Measurements from ENCODE around the gene LGALS9. TPM values are rescaled to one million over a fixed set of nuclear protein-coding genes. Genes with fewer than 3 reads are reported as not detected.

LGALS9 gene
- polyA plus RNA-seq, 1 donor (not counting 4 experiments of a cell fraction or from before 2014, with no cell fraction given) = 0.94 TPM

GRCh38 chr17:27610304-27610677 lies 20.7 kb upstream of the LGALS9 start:
- Histone ChIP-seq H3K4me2 (ENCODE audit: control insufficient read depth, extremely low read depth, insufficient read depth, low read depth, low read length) (no peak overlapping the region), H2AFZ (ENCODE audit: control insufficient read depth, low read length) (no peak overlapping the region), H3K9me3 (ENCODE audit: control insufficient read depth, low read depth, low read length) (no peaks in the 10 kb centered on the region), H3K9me1 (ENCODE audit: control insufficient read depth, extremely low read depth, insufficient read depth, low read length) (no peaks in the 10 kb centered on the region), H4K20me1 (ENCODE audit: control insufficient read depth, extremely low read depth, insufficient read depth, low read length) (no peaks in the 10 kb centered on the region), H3K79me2 (ENCODE audit: control insufficient read depth, insufficient read depth, low read length) (no peaks in the 10 kb centered on the region), H3K4me3 (ENCODE audit: control insufficient read depth in 2 of 3, extremely low read depth in 1 of 3, insufficient read depth in 2 of 3, low read depth in 1 of 3, low read length in 3 of 3) (no peak overlapping the region), H3K9ac (ENCODE audit: control insufficient read depth, extremely low read depth, insufficient read depth, low read length) (no peak overlapping the region), H3K27me3 (ENCODE audit: control insufficient read depth, extremely low read depth, insufficient read depth, low read length) (no peaks in the 10 kb centered on the region), H3K36me3 (ENCODE audit: control insufficient read depth in 2 of 2, extremely low read depth in 1 of 2, insufficient read depth in 2 of 2, low read length in 2 of 2) (no peaks in the 10 kb centered on the region), H3K27ac (ENCODE audit: control insufficient read depth, insufficient read depth, low read length) (no peak overlapping the region), H3K4me1 (ENCODE audit: control insufficient read depth, extremely low read depth, insufficient read depth, low read length) (no peaks in the 10 kb centered on the region)
- dilution Hi-C loops (cut with MboI; ENCODE audit: extremely low pct_ligation_motif_present, low sequenced_read_pairs) = no loop called here
- FAIRE-seq (no peak), DNase-seq (ENCODE audit: low read depth, low spot score) (no peak)
- TF ChIP-seq EZH2 (IDR thresholded peaks at IDR 0.05; ENCODE audit: low read length) (no peak), CTCF (optimal IDR thresholded peaks at IDR 0.05 in 1 of 3, IDR thresholded peaks at IDR 0.05 in 1 of 3, conservative IDR thresholded peaks at IDR 0.05 in 1 of 3; ENCODE audit: extremely low read depth in 1 of 3, insufficient read depth in 2 of 3, low read length in 3 of 3) (no peak)

- Histone ChIP-seq H3K4me3 (ENCODE audit: control insufficient read depth in 2 of 3, extremely low read depth in 1 of 3, insufficient read depth in 2 of 3, low read depth in 1 of 3, low read length in 3 of 3) (no peak overlapping the region), H2AFZ (ENCODE audit: control insufficient read depth, low read length) (no peak overlapping the region), H3K4me1 (ENCODE audit: control insufficient read depth, extremely low read depth, insufficient read depth, low read length) (no peaks in the 10 kb centered on the region), H3K27me3 (ENCODE audit: control insufficient read depth, extremely low read depth, insufficient read depth, low read length) (no peaks in the 10 kb centered on the region), H3K9me3 (ENCODE audit: control insufficient read depth, low read depth, low read length) (no peaks in the 10 kb centered on the region), H3K36me3 (ENCODE audit: control insufficient read depth in 2 of 2, extremely low read depth in 1 of 2, insufficient read depth in 2 of 2, low read length in 2 of 2) (no peaks in the 10 kb centered on the region), H3K9me1 (ENCODE audit: control insufficient read depth, extremely low read depth, insufficient read depth, low read length) (no peaks in the 10 kb centered on the region), H3K27ac (ENCODE audit: control insufficient read depth, insufficient read depth, low read length) (no peak overlapping the region), H3K4me2 (ENCODE audit: control insufficient read depth, extremely low read depth, insufficient read depth, low read depth, low read length) (no peak overlapping the region), H3K9ac (ENCODE audit: control insufficient read depth, extremely low read depth, insufficient read depth, low read length) (no peak overlapping the region), H3K79me2 (ENCODE audit: control insufficient read depth, insufficient read depth, low read length) (no peaks in the 10 kb centered on the region), H4K20me1 (ENCODE audit: control insufficient read depth, extremely low read depth, insufficient read depth, low read length) (no peaks in the 10 kb centered on the region)
- no peak for TF ChIP-seq CTCF (optimal IDR thresholded peaks at IDR 0.05 in 1 of 3, IDR thresholded peaks at IDR 0.05 in 1 of 3, conservative IDR thresholded peaks at IDR 0.05 in 1 of 3; ENCODE audit: extremely low read depth in 1 of 3, insufficient read depth in 2 of 3, low read length in 3 of 3)
- dilution Hi-C loops (cut with MboI; ENCODE audit: extremely low pct_ligation_motif_present, low sequenced_read_pairs) = no loop called here
- DNase-seq (ENCODE audit: low read depth, low spot score) (no peak), FAIRE-seq (no peak)
Observed at GRCh38 chr17:27612160-27612770, 18.7 kb upstream of the LGALS9 start.

Data from keratinocyte (primary cell).